22Rv1 (cell line): ENCODE measurements around the gene TOLLIP.
"Not testable (repeated sequence)": the region's sequence is repeated elsewhere in the genome, so short reads cannot be mapped to it uniquely, and the experiment has no call there.

ENCODE experiments used
- ZFX ChIP-seq: fragments of 450-650 bp; IDR thresholded peaks from 2 replicates; pipeline ENCODE4 v1.6.1; 2017; ENCODE audit warnings: antibody characterized with exemption, borderline replicate concordance
- TF ChIP-seq, protein P1 (sequence below): fragments of 450-650 bp; IDR thresholded peaks from 2 replicates; pipeline ENCODE4 v1.5.1; 2017; ENCODE audit warnings: mild to moderate bottlenecking

DNA sequence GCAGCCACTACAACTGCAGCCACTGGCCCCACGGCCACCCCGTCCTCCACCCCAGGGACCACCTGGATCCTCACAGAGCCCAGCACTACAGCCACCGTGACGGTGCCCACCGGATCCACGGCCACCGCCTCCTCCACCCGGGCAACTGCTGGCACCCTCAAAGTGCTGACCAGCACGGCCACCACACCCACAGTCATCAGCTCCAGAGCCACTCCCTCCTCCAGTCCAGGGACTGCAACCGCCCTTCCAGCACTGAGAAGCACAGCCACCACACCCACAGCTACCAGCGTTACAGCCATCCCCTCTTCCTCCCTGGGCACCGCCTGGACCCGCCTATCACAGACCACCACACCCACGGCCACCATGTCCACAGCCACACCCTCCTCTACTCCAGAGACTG lies 63.1 kb downstream of the TOLLIP start:
- TF ChIP-seq, protein P1, sequence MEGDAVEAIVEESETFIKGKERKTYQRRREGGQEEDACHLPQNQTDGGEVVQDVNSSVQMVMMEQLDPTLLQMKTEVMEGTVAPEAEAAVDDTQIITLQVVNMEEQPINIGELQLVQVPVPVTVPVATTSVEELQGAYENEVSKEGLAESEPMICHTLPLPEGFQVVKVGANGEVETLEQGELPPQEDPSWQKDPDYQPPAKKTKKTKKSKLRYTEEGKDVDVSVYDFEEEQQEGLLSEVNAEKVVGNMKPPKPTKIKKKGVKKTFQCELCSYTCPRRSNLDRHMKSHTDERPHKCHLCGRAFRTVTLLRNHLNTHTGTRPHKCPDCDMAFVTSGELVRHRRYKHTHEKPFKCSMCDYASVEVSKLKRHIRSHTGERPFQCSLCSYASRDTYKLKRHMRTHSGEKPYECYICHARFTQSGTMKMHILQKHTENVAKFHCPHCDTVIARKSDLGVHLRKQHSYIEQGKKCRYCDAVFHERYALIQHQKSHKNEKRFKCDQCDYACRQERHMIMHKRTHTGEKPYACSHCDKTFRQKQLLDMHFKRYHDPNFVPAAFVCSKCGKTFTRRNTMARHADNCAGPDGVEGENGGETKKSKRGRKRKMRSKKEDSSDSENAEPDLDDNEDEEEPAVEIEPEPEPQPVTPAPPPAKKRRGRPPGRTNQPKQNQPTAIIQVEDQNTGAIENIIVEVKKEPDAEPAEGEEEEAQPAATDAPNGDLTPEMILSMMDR = not testable (repeated sequence)
- not testable (repeated sequence) for TF ChIP-seq ZFX
